Thoracic aorta (tissue), 2 donors: ENCODE measurements around the gene TNFRSF6B. TPM values are rescaled to one million over a fixed set of nuclear protein-coding genes. Genes with fewer than 3 reads are reported as not detected.
A peak's percentile ranks its signal among the peaks of the same experiment; 100 is the strongest.

Experiments
- ATAC-seq: fragments of 150-250 bp; one replicate; pipeline ENCODE4 v1.8.0; 2017; ENCODE audit warnings: low read depth; ENCODE audit not compliant: insufficient number of reproducible peaks, low FRiP score
- DNase-seq: peaks from one replicate; pipeline ENCODE4 v3.0.0-alpha.2; 2020; ENCODE audit warnings: low spot score
- H3K27ac ChIP-seq, 2 donors: fragments of 200-600 bp; sonication (generic); 1 replicate in 1 of 2; 2 replicates in 1 of 2; pipeline ENCODE4 v1.5.1; 2016; ENCODE audit warnings: mild to moderate bottlenecking in 2 of 2, moderate library complexity in 2 of 2
- H3K27me3 ChIP-seq: fragments of 200-600 bp; sonication (generic); replicated peaks from 2 replicates; pipeline ENCODE4 v1.6.0; 2016; ENCODE audit warnings: mild to moderate bottlenecking; ENCODE audit not compliant: insufficient read depth
- H3K36me3 ChIP-seq: fragments of 200-600 bp; sonication (generic); one replicate; pipeline ENCODE4 v1.5.1; 2016
- H3K4me1 ChIP-seq, 2 donors: fragments of 200-600 bp; sonication (generic); 1 replicate in 1 of 2; 2 replicates in 1 of 2; pipeline versions ENCODE4 v1.5.1 to v1.6.0; 2016; ENCODE audit warnings: low read depth in 2 of 2, mild to moderate bottlenecking in 1 of 2; ENCODE audit not compliant: control insufficient read depth in 1 of 2
- H3K4me3 ChIP-seq: fragments of 200-600 bp; sonication (generic); 2 replicates; pipeline ENCODE4 v1.5.1; 2016; ENCODE audit warnings: mild to moderate bottlenecking
- H3K9me3 ChIP-seq: fragments of 200-600 bp; sonication (generic); 2 replicates; pipeline ENCODE4 v1.5.1; 2016
- total RNA-seq, 2 donors: library from RNA; depleted of rRNA; stranded (reverse); fragments of >200 nt; gene quantifications; one replicate each; pipeline versions ENCODE4 v1.1.0 to v1.2.3, GENCODE V29; 2016
- TF ChIP-seq, protein P1 (sequence below): fragments of 200-600 bp; sonication (generic); IDR thresholded peaks from one replicate; pipeline ENCODE4 v1.5.1; 2019; ENCODE audit warnings: antibody characterized with exemption

Gene TNFRSF6B
- total RNA-seq, 2 donors from 2014 or later = 32.9 to 98.9 TPM

DNA sequence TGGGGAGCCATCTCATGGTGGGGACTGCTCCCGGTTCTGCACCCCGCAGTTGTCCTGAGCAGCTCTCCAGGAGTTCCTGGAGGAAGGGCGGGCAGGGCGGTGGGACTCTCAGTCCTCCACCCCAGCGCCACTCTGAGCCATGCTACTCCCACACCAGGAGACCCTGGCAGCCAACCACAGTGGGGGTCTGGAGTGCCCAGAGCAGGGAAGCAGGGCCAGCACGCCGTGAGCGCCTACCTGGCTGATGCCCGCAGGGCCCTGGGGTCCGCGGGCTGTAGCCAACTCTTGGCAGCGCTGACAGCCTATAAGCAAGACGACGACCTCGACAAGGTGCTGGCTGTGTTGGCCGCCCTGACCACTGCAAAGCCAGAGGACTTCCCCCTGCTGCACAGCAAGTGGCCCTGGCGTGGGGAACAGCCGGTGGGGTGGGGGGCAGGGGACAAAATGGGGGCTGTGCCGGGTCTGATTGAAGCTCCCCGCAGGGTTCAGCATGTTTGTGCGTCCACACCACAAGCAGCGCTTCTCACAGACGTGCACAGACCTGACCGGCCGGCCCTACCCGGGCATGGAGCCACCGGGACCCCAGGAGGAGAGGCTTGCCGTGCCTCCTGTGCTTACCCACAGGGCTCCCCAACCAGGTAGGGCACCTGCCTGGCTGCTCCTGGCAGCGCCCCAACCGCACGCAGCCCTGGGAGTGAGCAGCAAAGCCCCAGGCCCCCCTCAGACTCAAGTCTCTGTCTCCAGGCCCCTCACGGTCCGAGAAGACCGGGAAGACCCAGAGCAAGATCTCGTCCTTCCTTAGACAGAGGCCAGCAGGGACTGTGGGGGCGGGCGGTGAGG lies 1.6 kb upstream of the TNFRSF6B start:
- Histone ChIP-seq H3K4me3 (no peak overlapping the region), H3K9me3 (no peaks in the 10 kb centered on the region), H3K4me1 (peaks cover 25 to 43% of the 10 kb centered on the region in 2 donors), H3K36me3 (peaks cover 7% of the 10 kb centered on the region), H3K27me3 (no peaks in the 10 kb centered on the region), H3K27ac (no peak overlapping the region)
- no peak for DNase-seq
- TF ChIP-seq, protein P1, sequence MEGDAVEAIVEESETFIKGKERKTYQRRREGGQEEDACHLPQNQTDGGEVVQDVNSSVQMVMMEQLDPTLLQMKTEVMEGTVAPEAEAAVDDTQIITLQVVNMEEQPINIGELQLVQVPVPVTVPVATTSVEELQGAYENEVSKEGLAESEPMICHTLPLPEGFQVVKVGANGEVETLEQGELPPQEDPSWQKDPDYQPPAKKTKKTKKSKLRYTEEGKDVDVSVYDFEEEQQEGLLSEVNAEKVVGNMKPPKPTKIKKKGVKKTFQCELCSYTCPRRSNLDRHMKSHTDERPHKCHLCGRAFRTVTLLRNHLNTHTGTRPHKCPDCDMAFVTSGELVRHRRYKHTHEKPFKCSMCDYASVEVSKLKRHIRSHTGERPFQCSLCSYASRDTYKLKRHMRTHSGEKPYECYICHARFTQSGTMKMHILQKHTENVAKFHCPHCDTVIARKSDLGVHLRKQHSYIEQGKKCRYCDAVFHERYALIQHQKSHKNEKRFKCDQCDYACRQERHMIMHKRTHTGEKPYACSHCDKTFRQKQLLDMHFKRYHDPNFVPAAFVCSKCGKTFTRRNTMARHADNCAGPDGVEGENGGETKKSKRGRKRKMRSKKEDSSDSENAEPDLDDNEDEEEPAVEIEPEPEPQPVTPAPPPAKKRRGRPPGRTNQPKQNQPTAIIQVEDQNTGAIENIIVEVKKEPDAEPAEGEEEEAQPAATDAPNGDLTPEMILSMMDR = no peak
- no peak for ATAC-seq

- Histone ChIP-seq H3K9me3 (no peaks in the 10 kb centered on the region), H3K4me1 (peaks cover 25 to 46% of the 10 kb centered on the region in 2 donors), H3K27me3 (no peaks in the 10 kb centered on the region), H3K36me3 (peaks cover 7% of the 10 kb centered on the region), H3K4me3 (no peak overlapping the region), H3K27ac (no peak overlapping the region)
- TF ChIP-seq, protein P1 = no peak
- DNase-seq (no peak), ATAC-seq (no peak)
Observed at GRCh38 chr20:63695424-63696305, 787 bp upstream of the TNFRSF6B start.

DNA sequence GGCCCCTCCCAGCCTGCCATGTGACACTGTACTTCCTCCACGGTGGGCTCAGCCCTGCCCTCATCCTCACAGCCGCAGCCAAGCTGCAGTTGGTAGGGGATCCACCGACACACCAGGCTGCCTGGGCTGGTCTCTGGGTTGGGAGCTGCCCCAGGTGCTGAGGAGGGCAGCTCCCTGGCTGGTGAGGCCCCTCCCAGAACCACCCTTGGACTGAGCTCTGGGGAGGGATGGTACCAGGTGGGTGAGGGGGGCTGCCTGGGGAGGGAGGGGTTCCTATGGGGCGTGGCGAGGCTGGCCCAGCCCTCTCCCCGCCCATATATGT lies 185 bp upstream of the TNFRSF6B start:
- Histone ChIP-seq H3K27ac (no peak overlapping the region), H3K9me3 (no peaks in the 10 kb centered on the region), H3K4me1 (peaks cover 25 to 46% of the 10 kb centered on the region in 2 donors), H3K27me3 (no peaks in the 10 kb centered on the region), H3K4me3 (peak overlapping the region; percentile 51), H3K36me3 (peaks cover 7% of the 10 kb centered on the region)
- TF ChIP-seq, protein P1 = no peak
- no peak for ATAC-seq
- DNase-seq = no peak

- Histone ChIP-seq H3K4me3 (peak overlapping the region; percentile 51), H3K4me1 (peaks cover 25 to 46% of the 10 kb centered on the region in 2 donors), H3K27ac (no peak overlapping the region), H3K9me3 (no peaks in the 10 kb centered on the region), H3K27me3 (no peaks in the 10 kb centered on the region), H3K36me3 (peaks cover 7% of the 10 kb centered on the region)
- TF ChIP-seq, protein P1 = no peak
- no peak for ATAC-seq
- DNase-seq = no peak
Observed at GRCh38 chr20:63697357-63697867, 960 bp downstream of the TNFRSF6B start.
